Suprapubic skin (tissue), 4 donors: ENCODE results near the gene ZBTB25.

Experiments used
- EP300 ChIP-seq: sonication (generic); formaldehyde crosslinking; IDR thresholded peaks from one replicate; pipeline ENCODE4 v1.6.1; 2017; ENCODE audit warnings: antibody characterized with exemption
- POLR2AphosphoS5 ChIP-seq, 3 donors: sonication (generic); formaldehyde crosslinking; IDR thresholded peaks; one replicate each; pipeline ENCODE4 v1.6.1; 2017; ENCODE audit warnings: antibody characterized with exemption in 3 of 3
- TF ChIP-seq, protein P1 (sequence below), 2 donors: fragments of 200-600 bp in 1 of 2; fragments of 450-650 bp in 1 of 2; sonication (generic) in 1 of 2; IDR thresholded peaks; one replicate each; pipeline ENCODE4 v1.5.1; 2016 to 2019; ENCODE audit warnings: antibody characterized with exemption in 2 of 2, mild to moderate bottlenecking in 1 of 2, moderate library complexity in 1 of 2

DNA sequence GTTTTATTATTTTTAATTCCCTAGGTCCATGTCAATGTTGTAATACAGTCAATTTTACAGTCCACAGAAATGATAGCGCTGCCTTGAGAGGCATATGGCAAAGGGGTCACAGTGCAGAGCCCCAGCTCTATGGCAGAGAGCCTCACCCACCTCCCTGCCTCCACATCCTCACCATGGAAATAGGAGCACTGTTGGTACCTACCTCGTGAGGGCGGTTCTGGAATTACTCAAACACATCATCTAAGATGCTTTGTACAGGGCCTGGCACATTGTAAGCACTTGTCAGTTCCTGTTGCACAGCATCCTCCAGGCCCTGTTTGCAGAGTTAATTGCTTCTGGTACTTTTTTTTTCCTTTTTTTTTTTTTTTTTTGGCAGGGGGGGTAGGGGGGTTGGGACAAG is 42.4 kb downstream of the ZBTB25 start:
- TF ChIP-seq EP300: no peak
- TF ChIP-seq POLR2AphosphoS5 (IDR thresholded peaks at IDR 0.05): no peak
- TF ChIP-seq, protein P1, sequence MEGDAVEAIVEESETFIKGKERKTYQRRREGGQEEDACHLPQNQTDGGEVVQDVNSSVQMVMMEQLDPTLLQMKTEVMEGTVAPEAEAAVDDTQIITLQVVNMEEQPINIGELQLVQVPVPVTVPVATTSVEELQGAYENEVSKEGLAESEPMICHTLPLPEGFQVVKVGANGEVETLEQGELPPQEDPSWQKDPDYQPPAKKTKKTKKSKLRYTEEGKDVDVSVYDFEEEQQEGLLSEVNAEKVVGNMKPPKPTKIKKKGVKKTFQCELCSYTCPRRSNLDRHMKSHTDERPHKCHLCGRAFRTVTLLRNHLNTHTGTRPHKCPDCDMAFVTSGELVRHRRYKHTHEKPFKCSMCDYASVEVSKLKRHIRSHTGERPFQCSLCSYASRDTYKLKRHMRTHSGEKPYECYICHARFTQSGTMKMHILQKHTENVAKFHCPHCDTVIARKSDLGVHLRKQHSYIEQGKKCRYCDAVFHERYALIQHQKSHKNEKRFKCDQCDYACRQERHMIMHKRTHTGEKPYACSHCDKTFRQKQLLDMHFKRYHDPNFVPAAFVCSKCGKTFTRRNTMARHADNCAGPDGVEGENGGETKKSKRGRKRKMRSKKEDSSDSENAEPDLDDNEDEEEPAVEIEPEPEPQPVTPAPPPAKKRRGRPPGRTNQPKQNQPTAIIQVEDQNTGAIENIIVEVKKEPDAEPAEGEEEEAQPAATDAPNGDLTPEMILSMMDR (IDR thresholded peaks at IDR 0.05): no peak
